Neural cell (in vitro differentiated cells): ENCODE measurements around the gene ADD3. TPM values are rescaled to one million over a fixed set of nuclear protein-coding genes. Genes with fewer than 3 reads are reported as not detected.

Experiments used
- H2AFZ ChIP-seq: fragments of 200-600, 300-800 bp; sonication (generic), shearing (Covaris generic); 2 replicates; pipeline ENCODE4 v1.6.0; 2014; ENCODE audit warnings: low read depth, mild to moderate bottlenecking, antibody characterized with exemption, low read length, moderate library complexity
- H3F3A ChIP-seq: fragments of 200-600 bp; shearing (Covaris generic); 2 replicates; pipeline ENCODE4 v1.6.1; 2016; ENCODE audit warnings: mild to moderate bottlenecking, moderate library complexity, mixed read lengths, antibody characterized with exemption, low read length; ENCODE audit not compliant: insufficient read depth, poor library complexity, severe bottlenecking
- H3K27ac ChIP-seq: fragments of 200-600, 300-800 bp; sonication (generic), shearing (Covaris generic); 2 replicates; pipeline ENCODE4 v1.5.1; 2014; ENCODE audit warnings: mild to moderate bottlenecking, low read length, moderate library complexity
- H3K27me3 ChIP-seq: fragments of 300-800, 200-600 bp; sonication (generic), shearing (Covaris generic); 2 replicates; pipeline ENCODE4 v1.6.0; 2014; ENCODE audit warnings: mild to moderate bottlenecking, low read depth, low read length, moderate library complexity; ENCODE audit not compliant: insufficient read depth
- H3K36me3 ChIP-seq: fragments of 300-800, 200-600 bp; sonication (generic), shearing (Covaris generic); 2 replicates; pipeline ENCODE4 v1.5.1; 2014; ENCODE audit warnings: mild to moderate bottlenecking, antibody characterized with exemption, low read length, moderate library complexity; ENCODE audit not compliant: insufficient read depth
- H3K4me2 ChIP-seq: fragments of 300-800, 200-600 bp; sonication (generic), shearing (Covaris generic); 2 replicates; pipeline ENCODE4 v1.6.0; 2014; ENCODE audit warnings: mild to moderate bottlenecking, low read length
- H3K4me3 ChIP-seq: fragments of 300-800, 200-600 bp; sonication (generic), shearing (Covaris generic); 2 replicates; pipeline ENCODE4 v1.5.1; 2014; ENCODE audit warnings: mild to moderate bottlenecking, low read length, moderate library complexity
- H3K79me2 ChIP-seq: fragments of 200-600 bp; shearing (Covaris generic); replicated peaks from 2 replicates; pipeline ENCODE4 v1.6.0; 2014; ENCODE audit warnings: mild to moderate bottlenecking, low read length, moderate library complexity; ENCODE audit not compliant: insufficient read depth
- H3K9ac ChIP-seq: fragments of 300-800, 200-600 bp; sonication (generic), shearing (Covaris generic); 2 replicates; pipeline ENCODE4 v1.6.1; 2016; ENCODE audit warnings: mild to moderate bottlenecking, low read length, mixed read lengths
- H3K9me2 ChIP-seq: fragments of 200-600 bp; shearing (Covaris generic); 2 replicates; pipeline ENCODE4 v1.6.1; 2016; ENCODE audit warnings: mild to moderate bottlenecking, low read length, mixed read lengths; ENCODE audit not compliant: insufficient read depth
- H3K9me3 ChIP-seq: fragments of 200-600, 300-800 bp; sonication (generic), shearing (Covaris generic); 2 replicates; pipeline ENCODE4 v1.6.1; 2016; ENCODE audit warnings: mild to moderate bottlenecking, mixed run types, low read length, moderate library complexity, mixed read lengths
- H4K20me1 ChIP-seq: fragments of 200-600 bp; shearing (Covaris generic); 2 replicates; pipeline ENCODE4 v1.6.1; 2016; ENCODE audit warnings: mild to moderate bottlenecking, mixed run types; ENCODE audit not compliant: insufficient read depth
- EP300 ChIP-seq: fragments of 450-650 bp; conservative IDR thresholded peaks from 2 replicates; pipeline ENCODE4 v1.6.1; 2014; ENCODE audit warnings: antibody characterized with exemption, mild to moderate bottlenecking, moderate library complexity; ENCODE audit not compliant: poor library complexity, severe bottlenecking
- EZH2 ChIP-seq: fragments of 200-600, 300-800 bp; shearing (Covaris generic), sonication (generic); IDR thresholded peaks from 2 replicates; pipeline ENCODE4 v1.6.1; 2014; ENCODE audit warnings: antibody characterized with exemption, low read length, borderline replicate concordance, mild to moderate bottlenecking; ENCODE audit not compliant: insufficient read depth, poor library complexity, severe bottlenecking
- MXI1 ChIP-seq: fragments of 450-650 bp; conservative IDR thresholded peaks from 2 replicates; pipeline ENCODE4 v1.6.1; 2014; ENCODE audit warnings: antibody characterized with exemption, mild to moderate bottlenecking; ENCODE audit not compliant: poor library complexity, severe bottlenecking
- POLR2AphosphoS5 ChIP-seq: IDR thresholded peaks from 2 replicates; pipeline ENCODE4 v1.6.1; 2012
- RAD21 ChIP-seq: fragments of 450-650 bp; conservative IDR thresholded peaks from 2 replicates; pipeline ENCODE4 v1.6.1; 2014; ENCODE audit warnings: antibody characterized with exemption, mild to moderate bottlenecking, moderate library complexity
- SMC3 ChIP-seq: fragments of 450-650 bp; conservative IDR thresholded peaks from 2 replicates; pipeline ENCODE4 v1.6.1; 2014; ENCODE audit warnings: antibody characterized with exemption, mild to moderate bottlenecking, moderate library complexity; ENCODE audit not compliant: poor library complexity
- TAF1 ChIP-seq: IDR thresholded peaks from 2 replicates; pipeline ENCODE4 v1.6.1; 2012; ENCODE audit warnings: low read depth
- polyA plus RNA-seq: library from polyadenylated mRNA; depleted of rRNA; stranded (reverse); fragments of >200 nt; gene quantifications from 2 replicates; pipeline ENCODE4 v1.2.3, GENCODE V29; 2014
- TF ChIP-seq, protein P1 (sequence below): fragments of 450-650 bp; IDR thresholded peaks from 2 replicates; pipeline ENCODE4 v1.5.1; 2014; ENCODE audit warnings: antibody characterized with exemption, mild to moderate bottlenecking, moderate library complexity; ENCODE audit not compliant: poor library complexity, severe bottlenecking
- TF ChIP-seq, protein P2 (sequence below): IDR thresholded peaks from 2 replicates; pipeline ENCODE4 v1.6.1; 2012; ENCODE audit warnings: borderline replicate concordance

ADD3 gene
- polyA plus RNA-seq, 1 donor from 2014 or later: 40.6 TPM

DNA sequence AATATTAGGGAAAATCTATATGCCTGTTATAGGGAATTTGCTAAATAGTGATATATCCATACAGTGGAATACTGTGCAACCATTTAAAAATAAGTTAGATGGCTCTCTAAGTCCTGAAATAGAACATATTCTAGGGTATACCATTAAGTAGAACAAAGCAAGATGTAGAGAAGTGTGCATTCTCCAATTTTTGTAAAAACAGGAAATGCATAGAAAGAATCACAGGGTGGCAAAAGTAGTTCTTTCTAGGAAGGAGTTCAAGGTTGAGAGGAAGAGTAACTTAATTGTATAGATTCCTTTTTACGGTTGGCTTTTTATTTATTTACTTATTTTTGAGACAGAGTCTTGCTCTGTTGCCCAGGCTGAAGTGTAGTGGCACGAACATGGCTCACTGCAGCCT lies 43.7 kb downstream of the ADD3 start:
- Histone ChIP-seq H3K9me3 (no peaks in the 10 kb centered on the region), H4K20me1 (no peaks in the 10 kb centered on the region), H3K27ac (no peak overlapping the region), H3K27me3 (no peaks in the 10 kb centered on the region), H3K79me2 (peaks cover 5% of the 10 kb centered on the region), H3K9ac (no peak overlapping the region), H3K4me3 (no peak overlapping the region), H3K9me2 (no peaks in the 10 kb centered on the region), H3F3A (no peaks in the 10 kb centered on the region), H3K36me3 (no peaks in the 10 kb centered on the region), H2AFZ (no peak overlapping the region), H3K4me2 (no peak overlapping the region)
- TF ChIP-seq SMC3 (no peak), POLR2AphosphoS5 (no peak), TAF1 (no peak), RAD21 (no peak), EZH2 (no peak), MXI1 (no peak), EP300 (no peak)
- TF ChIP-seq, protein P1, sequence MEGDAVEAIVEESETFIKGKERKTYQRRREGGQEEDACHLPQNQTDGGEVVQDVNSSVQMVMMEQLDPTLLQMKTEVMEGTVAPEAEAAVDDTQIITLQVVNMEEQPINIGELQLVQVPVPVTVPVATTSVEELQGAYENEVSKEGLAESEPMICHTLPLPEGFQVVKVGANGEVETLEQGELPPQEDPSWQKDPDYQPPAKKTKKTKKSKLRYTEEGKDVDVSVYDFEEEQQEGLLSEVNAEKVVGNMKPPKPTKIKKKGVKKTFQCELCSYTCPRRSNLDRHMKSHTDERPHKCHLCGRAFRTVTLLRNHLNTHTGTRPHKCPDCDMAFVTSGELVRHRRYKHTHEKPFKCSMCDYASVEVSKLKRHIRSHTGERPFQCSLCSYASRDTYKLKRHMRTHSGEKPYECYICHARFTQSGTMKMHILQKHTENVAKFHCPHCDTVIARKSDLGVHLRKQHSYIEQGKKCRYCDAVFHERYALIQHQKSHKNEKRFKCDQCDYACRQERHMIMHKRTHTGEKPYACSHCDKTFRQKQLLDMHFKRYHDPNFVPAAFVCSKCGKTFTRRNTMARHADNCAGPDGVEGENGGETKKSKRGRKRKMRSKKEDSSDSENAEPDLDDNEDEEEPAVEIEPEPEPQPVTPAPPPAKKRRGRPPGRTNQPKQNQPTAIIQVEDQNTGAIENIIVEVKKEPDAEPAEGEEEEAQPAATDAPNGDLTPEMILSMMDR: no peak
- TF ChIP-seq, protein P2, sequence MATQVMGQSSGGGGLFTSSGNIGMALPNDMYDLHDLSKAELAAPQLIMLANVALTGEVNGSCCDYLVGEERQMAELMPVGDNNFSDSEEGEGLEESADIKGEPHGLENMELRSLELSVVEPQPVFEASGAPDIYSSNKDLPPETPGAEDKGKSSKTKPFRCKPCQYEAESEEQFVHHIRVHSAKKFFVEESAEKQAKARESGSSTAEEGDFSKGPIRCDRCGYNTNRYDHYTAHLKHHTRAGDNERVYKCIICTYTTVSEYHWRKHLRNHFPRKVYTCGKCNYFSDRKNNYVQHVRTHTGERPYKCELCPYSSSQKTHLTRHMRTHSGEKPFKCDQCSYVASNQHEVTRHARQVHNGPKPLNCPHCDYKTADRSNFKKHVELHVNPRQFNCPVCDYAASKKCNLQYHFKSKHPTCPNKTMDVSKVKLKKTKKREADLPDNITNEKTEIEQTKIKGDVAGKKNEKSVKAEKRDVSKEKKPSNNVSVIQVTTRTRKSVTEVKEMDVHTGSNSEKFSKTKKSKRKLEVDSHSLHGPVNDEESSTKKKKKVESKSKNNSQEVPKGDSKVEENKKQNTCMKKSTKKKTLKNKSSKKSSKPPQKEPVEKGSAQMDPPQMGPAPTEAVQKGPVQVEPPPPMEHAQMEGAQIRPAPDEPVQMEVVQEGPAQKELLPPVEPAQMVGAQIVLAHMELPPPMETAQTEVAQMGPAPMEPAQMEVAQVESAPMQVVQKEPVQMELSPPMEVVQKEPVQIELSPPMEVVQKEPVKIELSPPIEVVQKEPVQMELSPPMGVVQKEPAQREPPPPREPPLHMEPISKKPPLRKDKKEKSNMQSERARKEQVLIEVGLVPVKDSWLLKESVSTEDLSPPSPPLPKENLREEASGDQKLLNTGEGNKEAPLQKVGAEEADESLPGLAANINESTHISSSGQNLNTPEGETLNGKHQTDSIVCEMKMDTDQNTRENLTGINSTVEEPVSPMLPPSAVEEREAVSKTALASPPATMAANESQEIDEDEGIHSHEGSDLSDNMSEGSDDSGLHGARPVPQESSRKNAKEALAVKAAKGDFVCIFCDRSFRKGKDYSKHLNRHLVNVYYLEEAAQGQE: no peak

DNA sequence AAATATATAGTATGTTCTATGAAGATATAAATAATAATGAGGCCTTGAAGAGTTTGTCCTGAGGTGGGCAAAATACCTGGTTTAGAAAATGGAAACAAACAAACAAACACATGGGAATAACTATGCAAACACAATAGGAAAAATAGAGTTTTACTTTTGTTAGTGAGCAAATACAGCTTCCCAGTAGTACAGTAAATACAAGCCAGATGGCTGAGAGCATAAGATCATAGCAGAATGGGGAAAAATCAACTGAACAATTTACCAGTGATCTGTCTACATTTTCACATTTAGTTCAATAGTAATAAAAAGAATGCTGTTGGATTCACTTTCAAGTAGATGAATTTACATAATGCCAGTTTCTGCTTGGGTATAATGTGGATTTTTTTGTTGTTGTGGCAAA lies 45.1 kb downstream of the ADD3 start:
- Histone ChIP-seq H2AFZ (no peak overlapping the region), H3K4me2 (no peak overlapping the region), H3F3A (no peaks in the 10 kb centered on the region), H3K9me3 (no peaks in the 10 kb centered on the region), H3K9ac (no peak overlapping the region), H3K79me2 (peaks cover 5% of the 10 kb centered on the region), H4K20me1 (no peaks in the 10 kb centered on the region), H3K36me3 (no peaks in the 10 kb centered on the region), H3K27ac (no peak overlapping the region), H3K4me3 (no peak overlapping the region), H3K27me3 (no peaks in the 10 kb centered on the region), H3K9me2 (no peaks in the 10 kb centered on the region)
- TF ChIP-seq MXI1: no peak
- TF ChIP-seq RAD21: no peak
- TF ChIP-seq SMC3: no peak
- no peak for TF ChIP-seq EZH2
- TF ChIP-seq TAF1: no peak
- TF ChIP-seq, protein P2: no peak
- TF ChIP-seq POLR2AphosphoS5: no peak
- no peak for TF ChIP-seq EP300
- TF ChIP-seq, protein P1: no peak
